Transverse colon (tissue), 4 donors: ENCODE data around the gene GP2. TPM values are rescaled to one million over a fixed set of nuclear protein-coding genes. Genes with fewer than 3 reads are reported as not detected.

Experiments
- DNase-seq: peaks from one replicate; pipeline ENCODE4 v3.0.0-alpha.2; 2019
- H3K27ac ChIP-seq, 4 donors: fragments of 200-600 bp; sonication (generic); 2 replicates each; pipeline ENCODE4 v1.5.1; 2016 to 2018; ENCODE audit warnings: inconsistent platforms in 4 of 4
- H3K27me3 ChIP-seq: fragments of 200-600 bp; sonication (generic); 2 replicates; pipeline ENCODE4 v1.5.1; 2017; ENCODE audit warnings: inconsistent platforms
- H3K36me3 ChIP-seq, 4 donors: fragments of 200-600 bp; sonication (generic); 2 replicates each; pipeline ENCODE4 v1.5.1; 2017 to 2019; ENCODE audit warnings: inconsistent platforms in 4 of 4
- H3K4me1 ChIP-seq, 4 donors: fragments of 200-600 bp; sonication (generic); 2 replicates each; pipeline ENCODE4 v1.5.1; 2017 to 2020; ENCODE audit warnings: inconsistent platforms in 4 of 4
- H3K4me3 ChIP-seq, 4 donors: fragments of 200-600 bp; sonication (generic); 1 replicate in 1 of 4; 2 replicates in 3 of 4; pipeline versions ENCODE4 v1.5.1 to v1.6.1; 2017 to 2019; ENCODE audit warnings: inconsistent platforms in 4 of 4
- H3K9me3 ChIP-seq, 2 donors: fragments of 200-600 bp; sonication (generic); 2 replicates each; pipeline ENCODE4 v1.5.1; 2017 to 2019; ENCODE audit warnings: inconsistent platforms in 2 of 2
- CTCF ChIP-seq, 5 experiments: fragments of 200-600 bp in 3 of 5; fragments of 450-650 bp in 2 of 5; sonication (generic) in 3 of 5; IDR thresholded peaks; 1 replicate in 2 of 5; 2 replicates in 3 of 5; pipeline ENCODE4 v1.5.1; 2016 to 2017; ENCODE audit warnings: antibody characterized with exemption in 5 of 5, inconsistent platforms in 3 of 5, mild to moderate bottlenecking in 2 of 5, moderate library complexity in 1 of 5
- EP300 ChIP-seq: sonication (generic); formaldehyde crosslinking; IDR thresholded peaks from one replicate; pipeline ENCODE4 v1.6.1; 2017; ENCODE audit warnings: antibody characterized with exemption, low read depth
- POLR2A ChIP-seq: fragments of 450-650 bp; IDR thresholded peaks from one replicate; pipeline ENCODE4 v1.6.1; 2016; ENCODE audit warnings: antibody characterized with exemption, mild to moderate bottlenecking, moderate library complexity
- POLR2AphosphoS5 ChIP-seq, 3 donors: sonication (generic); formaldehyde crosslinking; IDR thresholded peaks; one replicate each; pipeline ENCODE4 v1.6.1; 2016; ENCODE audit warnings: antibody characterized with exemption in 3 of 3
- WGBS, 2 donors: methylation state at CpG; one replicate each; pipeline ENCODE4 v1.1.5; 2018; ENCODE audit warnings: low coverage in 1 of 2; 5-methylcytosine and 5-hydroxymethylcytosine counted together
- in situ Hi-C, 4 donors: fragments of 200-750 bp; cut with MboI; loops; one replicate each; pipeline versions ENCODE4 v1.15.0 to v1.15.1; 2017; ENCODE audit warnings: low sequenced_read_pairs in 3 of 4, low pct_ligation_motif_present in 1 of 4, low pct_unique_long_range_greater_than_20kb in 1 of 4
- intact Hi-C: fragments of 100-400 bp; cut with DNase I; formaldehyde crosslinking; loops from one replicate; pipeline ENCODE4 v1.15.1; 2023; ENCODE audit warnings: low total_unique reads
- total RNA-seq, 4 donors: library from RNA; depleted of rRNA; stranded (reverse); fragments of >200 nt; gene quantifications; one replicate each; pipeline ENCODE4 v1.1.0, GENCODE V29; 2016

GP2 gene
- total RNA-seq: 1 to 10 TPM; 1.8 to 3.0 (median 2.8) TPM

GRCh38 chr16:20327444-20328041, at the start of gene GP2:
Gene GP2 (minus strand): TSS chr16:20327513. CDS start chr16:20326431, 1,082 bp downstream.
- WGBS, 2 donors: 14 to 72% methylated on average over 1 to 7 of the region's 7 CpGs
- H3K4me3 ChIP-seq: no peak within 1 kb of the TSS
- peaks cover 0 to 5% (median 0%) of the 10 kb centered on the region in 4 donors for H3K4me1 ChIP-seq
- H3K36me3 ChIP-seq: no peaks in the 10 kb centered on the region
- no peak for DNase-seq
- in situ Hi-C loops: no loop called here
- no peaks in the 10 kb centered on the region for H3K27me3 ChIP-seq
- H3K9me3 ChIP-seq: no peaks in the 10 kb centered on the region
- TF ChIP-seq POLR2AphosphoS5 (IDR thresholded peaks at IDR 0.05): no peak
- no peak for TF ChIP-seq CTCF (IDR thresholded peaks at IDR 0.05)
- no peak for TF ChIP-seq EP300
- TF ChIP-seq POLR2A: no peak
- intact Hi-C loops: loop anchor here (10.0 kb wide), 1 partner anchor 53 kb away; no protein-coding TSS in a partner anchor
- H3K27ac ChIP-seq: peak within 1 kb of the TSS in 1 of 4 donors; percentile 67

- Histone ChIP-seq H3K4me1 (no peaks in the 10 kb centered on the region), H3K9me3 (no peaks in the 10 kb centered on the region), H3K36me3 (no peaks in the 10 kb centered on the region), H3K27ac (no peak overlapping the region), H3K4me3 (no peak overlapping the region), H3K27me3 (peaks cover 12% of the 10 kb centered on the region)
- intact Hi-C loops (no loop called here), in situ Hi-C loops (no loop called here)
- no peak for TF ChIP-seq EP300
- no peak for TF ChIP-seq POLR2A
- TF ChIP-seq CTCF (IDR thresholded peaks at IDR 0.05): no peak
- TF ChIP-seq POLR2AphosphoS5 (IDR thresholded peaks at IDR 0.05): no peak
- no peak for DNase-seq
- 81 to 85% methylated on average over 4 to 5 of the region's 5 CpGs for WGBS, 2 donors
These were observed 45.4 kb upstream of the GP2 start for GRCh38 chr16:20372701-20373100.

GRCh38 chr16:20369452-20370054, 42.2 kb upstream of the GP2 start:
- Histone ChIP-seq H3K4me3 (no peak overlapping the region), H3K27ac (no peak overlapping the region), H3K36me3 (no peaks in the 10 kb centered on the region), H3K27me3 (peaks cover 12% of the 10 kb centered on the region), H3K4me1 (no peaks in the 10 kb centered on the region), H3K9me3 (no peaks in the 10 kb centered on the region)
- WGBS, 2 donors: 73 to 78% methylated on average over 6 to 9 of the region's 9 CpGs
- TF ChIP-seq CTCF (IDR thresholded peaks at IDR 0.05) (no peak), POLR2AphosphoS5 (IDR thresholded peaks at IDR 0.05) (no peak), POLR2A (no peak), EP300 (no peak)
- intact Hi-C loops (no loop called here), in situ Hi-C loops (no loop called here)
- DNase-seq: no peak

DNA sequence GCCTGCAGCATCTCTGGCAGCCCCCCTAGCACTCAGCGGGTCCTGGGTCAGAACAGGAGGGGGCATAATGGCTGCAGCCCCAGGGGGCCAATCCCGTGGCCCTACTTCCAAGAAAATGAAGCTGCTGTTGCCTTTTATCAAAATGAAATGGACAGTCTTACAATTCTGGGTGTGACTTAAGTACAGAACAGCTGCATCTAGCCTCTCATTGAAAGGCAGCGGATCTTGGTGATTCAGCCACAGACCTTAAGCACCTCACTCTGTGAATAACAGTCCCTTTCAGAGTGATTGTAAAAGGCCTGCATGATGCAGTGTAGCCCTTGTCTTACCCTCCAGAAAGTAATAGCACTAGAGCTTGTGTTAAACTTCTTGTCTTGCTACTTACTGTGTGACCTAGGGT, 36.7 kb upstream of the GP2 start:
- WGBS, 2 donors: 73% methylated on average over 3 of the region's 3 CpGs; no CpG with 5 or more reads in 1 of the 2 donors
- Histone ChIP-seq H3K4me3 (no peak overlapping the region), H3K9me3 (no peaks in the 10 kb centered on the region), H3K27me3 (no peaks in the 10 kb centered on the region), H3K4me1 (no peaks in the 10 kb centered on the region), H3K27ac (no peak overlapping the region), H3K36me3 (no peaks in the 10 kb centered on the region)
- in situ Hi-C loops (no loop called here), intact Hi-C loops (no loop called here)
- no peak for TF ChIP-seq POLR2AphosphoS5 (IDR thresholded peaks at IDR 0.05)
- TF ChIP-seq EP300: no peak
- TF ChIP-seq POLR2A: no peak
- TF ChIP-seq CTCF (IDR thresholded peaks at IDR 0.05): no peak
- DNase-seq: no peak
